SK-N-SH treated with all-trans-retinoic acid at 6 μM for 48 hours (cell line): Measurements from ENCODE around the gene CDK6.
A peak's percentile ranks its signal among the peaks of the same experiment; 100 is the strongest.

Experiments used
- ARNTL ChIP-seq: fragments of 450-650 bp; formaldehyde crosslinking; IDR thresholded peaks from 2 replicates; pipeline ENCODE4 v1.5.0; 2020; ENCODE audit warnings: low read depth, mild to moderate bottlenecking, moderate library complexity, borderline replicate concordance
- CSDC2 ChIP-seq: fragments of 250-450 bp; sonication (Bioruptor Pico); IDR thresholded peaks from 2 replicates; pipeline ENCODE4 v1.5.0; 2020; ENCODE audit warnings: mild to moderate bottlenecking, moderate library complexity
- ESRRG ChIP-seq: fragments of 250-450 bp; sonication (Bioruptor Pico); IDR thresholded peaks from 2 replicates; pipeline ENCODE4 v1.6.1; 2021; ENCODE audit warnings: mild to moderate bottlenecking
- ISL1 ChIP-seq: fragments of 250-450 bp; sonication (Bioruptor Pico); IDR thresholded peaks from 2 replicates; pipeline ENCODE4 v2.1.2; 2022; ENCODE audit warnings: mild to moderate bottlenecking, moderate library complexity
- OSR1 ChIP-seq: fragments of 250-450 bp; sonication (Bioruptor Pico); IDR thresholded peaks from 2 replicates; pipeline ENCODE4 v1.8.0; 2022; ENCODE audit warnings: moderate library complexity, mild to moderate bottlenecking, inconsistent platforms
- RARB ChIP-seq: fragments of 250-450 bp; sonication (Bioruptor Pico); IDR thresholded peaks from 2 replicates; pipeline ENCODE4 v1.8.0; 2021; ENCODE audit warnings: mild to moderate bottlenecking, moderate library complexity
- SNAI2 ChIP-seq: fragments of 250-450 bp; sonication (Bioruptor Pico); IDR thresholded peaks from 2 replicates; pipeline ENCODE4 v1.5.0; 2020; ENCODE audit warnings: mild to moderate bottlenecking, moderate library complexity
- TCF4 ChIP-seq: fragments of 250-450 bp; sonication (Bioruptor Pico); IDR thresholded peaks from 2 replicates; pipeline ENCODE4 v1.8.0; 2021; ENCODE audit warnings: mild to moderate bottlenecking, moderate library complexity, borderline replicate concordance
- TOX ChIP-seq: fragments of 250-450 bp; sonication (Bioruptor Pico); IDR thresholded peaks from 2 replicates; pipeline ENCODE4 v1.8.0; 2021; ENCODE audit warnings: mild to moderate bottlenecking, moderate library complexity, borderline replicate concordance
- ZC3H10 ChIP-seq: fragments of 250-450 bp; sonication (Bioruptor Pico); IDR thresholded peaks from 2 replicates; pipeline ENCODE4 v1.5.1; 2021; ENCODE audit warnings: mild to moderate bottlenecking, moderate library complexity
- ZFP3 ChIP-seq: fragments of 250-450 bp; sonication (Bioruptor Pico); IDR thresholded peaks from 2 replicates; pipeline ENCODE4 v1.5.0; 2020; ENCODE audit warnings: mild to moderate bottlenecking, moderate library complexity
- ZNF70 ChIP-seq: fragments of 450-650 bp; formaldehyde crosslinking; IDR thresholded peaks from 2 replicates; pipeline ENCODE4 v1.5.0; 2020; ENCODE audit warnings: mild to moderate bottlenecking, moderate library complexity
- TF ChIP-seq, protein P1 (sequence below): fragments of 250-450 bp; sonication (Bioruptor Pico); IDR thresholded peaks from 2 replicates; pipeline ENCODE4 v1.5.1; 2020; ENCODE audit warnings: low read depth, mild to moderate bottlenecking, moderate library complexity
- TF ChIP-seq, protein P2 (sequence below): fragments of 250-450 bp; sonication (Bioruptor Pico); IDR thresholded peaks from 2 replicates; pipeline ENCODE4 v1.8.0; 2021; ENCODE audit warnings: low read depth, mild to moderate bottlenecking, moderate library complexity, borderline replicate concordance

GRCh38 chr7:92798517-92799249, 37.7 kb downstream of the CDK6 start:
- no peak for TF ChIP-seq ARNTL
- TF ChIP-seq OSR1 (CRISPR knock-in tag): no peak
- TF ChIP-seq, protein P1, sequence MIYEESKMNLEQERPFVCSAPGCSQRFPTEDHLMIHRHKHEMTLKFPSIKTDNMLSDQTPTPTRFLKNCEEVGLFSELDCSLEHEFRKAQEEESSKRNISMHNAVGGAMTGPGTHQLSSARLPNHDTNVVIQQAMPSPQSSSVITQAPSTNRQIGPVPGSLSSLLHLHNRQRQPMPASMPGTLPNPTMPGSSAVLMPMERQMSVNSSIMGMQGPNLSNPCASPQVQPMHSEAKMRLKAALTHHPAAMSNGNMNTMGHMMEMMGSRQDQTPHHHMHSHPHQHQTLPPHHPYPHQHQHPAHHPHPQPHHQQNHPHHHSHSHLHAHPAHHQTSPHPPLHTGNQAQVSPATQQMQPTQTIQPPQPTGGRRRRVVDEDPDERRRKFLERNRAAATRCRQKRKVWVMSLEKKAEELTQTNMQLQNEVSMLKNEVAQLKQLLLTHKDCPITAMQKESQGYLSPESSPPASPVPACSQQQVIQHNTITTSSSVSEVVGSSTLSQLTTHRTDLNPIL (CRISPR knock-in tag): no peak
- no peak for TF ChIP-seq ZNF70 (CRISPR knock-in tag)
- peak; percentile 30; the same call in 1 of the 2 replicates for TF ChIP-seq ISL1 (CRISPR knock-in tag)
- no peak for TF ChIP-seq TOX (CRISPR knock-in tag)
- no peak for TF ChIP-seq TCF4 (CRISPR knock-in tag)
- no peak for TF ChIP-seq ZC3H10 (CRISPR knock-in tag)
- no peak for TF ChIP-seq ZFP3
- no peak for TF ChIP-seq SNAI2
- no peak for TF ChIP-seq RARB
- no peak for TF ChIP-seq CSDC2 (CRISPR knock-in tag)
- TF ChIP-seq, protein P2, sequence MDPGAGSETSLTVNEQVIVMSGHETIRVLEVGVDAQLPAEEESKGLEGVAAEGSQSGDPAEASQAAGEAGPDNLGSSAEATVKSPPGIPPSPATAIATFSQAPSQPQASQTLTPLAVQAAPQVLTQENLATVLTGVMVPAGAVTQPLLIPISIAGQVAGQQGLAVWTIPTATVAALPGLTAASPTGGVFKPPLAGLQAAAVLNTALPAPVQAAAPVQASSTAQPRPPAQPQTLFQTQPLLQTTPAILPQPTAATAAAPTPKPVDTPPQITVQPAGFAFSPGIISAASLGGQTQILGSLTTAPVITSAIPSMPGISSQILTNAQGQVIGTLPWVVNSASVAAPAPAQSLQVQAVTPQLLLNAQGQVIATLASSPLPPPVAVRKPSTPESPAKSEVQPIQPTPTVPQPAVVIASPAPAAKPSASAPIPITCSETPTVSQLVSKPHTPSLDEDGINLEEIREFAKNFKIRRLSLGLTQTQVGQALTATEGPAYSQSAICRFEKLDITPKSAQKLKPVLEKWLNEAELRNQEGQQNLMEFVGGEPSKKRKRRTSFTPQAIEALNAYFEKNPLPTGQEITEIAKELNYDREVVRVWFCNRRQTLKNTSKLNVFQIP (CRISPR knock-in tag): no peak
- TF ChIP-seq ESRRG (CRISPR knock-in tag): no peak
